RPMI8226 (cell line): ENCODE measurements around the gene NUDCD3.
"Not testable (repeated sequence)": the region's sequence is repeated elsewhere in the genome, so short reads cannot be mapped to it uniquely, and the experiment has no call there.

ENCODE experiments used
- DNase-seq: peaks from one replicate; pipeline ENCODE4 v3.0.0-alpha.2; 2015

NUDCD3 gene

GRCh38 chr7:44515590-44516268 lies 25.3 kb upstream of the NUDCD3 start:
- peak; percentile 81 for DNase-seq

GRCh38 chr7:44512736-44513135 lies 22.3 kb upstream of the NUDCD3 start:
- no peak for DNase-seq

GRCh38 chr7:44511863-44512468 lies 21.5 kb upstream of the NUDCD3 start:
- DNase-seq, result no peak

GRCh38 chr7:44511236-44511635 lies 20.8 kb upstream of the NUDCD3 start:
- DNase-seq, result no peak

- DNase-seq, result no peak
These were observed 18.0 kb upstream of the NUDCD3 start for GRCh38 chr7:44508328-44509030.

GRCh38 chr7:44506592-44507288 lies 16.3 kb upstream of the NUDCD3 start:
- not testable (repeated sequence) for DNase-seq

- no peak for DNase-seq
These were observed 15.1 kb upstream of the NUDCD3 start for GRCh38 chr7:44505595-44505994.

- DNase-seq, result no peak
These were observed 7.9 kb upstream of the NUDCD3 start for GRCh38 chr7:44498230-44498954.

- no peak for DNase-seq
These were observed 6.9 kb upstream of the NUDCD3 start for GRCh38 chr7:44497155-44498027.

- no peak for DNase-seq
These were observed 5.9 kb upstream of the NUDCD3 start for GRCh38 chr7:44496385-44496784.

GRCh38 chr7:44494960-44495359 lies 4.5 kb upstream of the NUDCD3 start:
- no peak for DNase-seq

GRCh38 chr7:44491229-44491628 lies 771 bp upstream of the NUDCD3 start:
- no peak for DNase-seq

- peak; percentile 36 for DNase-seq
These were observed 505 bp downstream of the NUDCD3 start for GRCh38 chr7:44489955-44490350.

GRCh38 chr7:44488955-44489354 lies 1.5 kb downstream of the NUDCD3 start:
- DNase-seq, result no peak

- no peak for DNase-seq
These were observed 3.8 kb downstream of the NUDCD3 start for GRCh38 chr7:44486693-44487092.

GRCh38 chr7:44486001-44486400 lies 4.5 kb downstream of the NUDCD3 start:
- DNase-seq, result no peak

GRCh38 chr7:44484482-44485313 lies 5.8 kb downstream of the NUDCD3 start:
- DNase-seq, result no peak

GRCh38 chr7:44482502-44483485 lies 7.7 kb downstream of the NUDCD3 start:
- no peak for DNase-seq

- no peak for DNase-seq
These were observed 12.5 kb downstream of the NUDCD3 start for GRCh38 chr7:44477938-44478337.
